PC-9 (cell line): ENCODE data around the gene DAPK2. TPM values are rescaled to one million over a fixed set of nuclear protein-coding genes. Genes with fewer than 3 reads are reported as not detected.

Source experiments
- BruUV-seq: library from RNA; stranded (reverse); fragments of 400-500 nt; replicated peaks from 2 replicates; lab custom pipeline; 2021; lab: Mats Ljungman, UMichigan
- CTCF ChIA-PET: fragments of 300-600 bp; sonication (Branson Sonifier 250); formaldehyde crosslinking; loops from one replicate; lab custom pipeline; 2022; ENCODE audit warnings: antibody characterized with exemption; lab: Charles Lee
- POLR2A ChIA-PET: fragments of 300-600 bp; sonication (Branson Sonifier 250); formaldehyde crosslinking; loops from one replicate; lab custom pipeline; 2022; ENCODE audit warnings: antibody characterized with exemption; ENCODE audit not compliant: unreplicated experiment; lab: Charles Lee
- DNase-seq, 2 experiments: peaks; one replicate each; pipeline versions ENCODE4 v3.0.0 to v3.0.0-alpha.2; 2015 to 2022; ENCODE audit warnings: mixed read lengths in 1 of 2
- H2AFZ ChIP-seq: fragments of 200-600 bp; sonication (generic); 2 replicates; pipeline ENCODE4 v1.8.1; 2017; ENCODE audit warnings: antibody characterized with exemption
- H3F3A ChIP-seq: fragments of 200-600 bp; sonication (generic); 2 replicates; pipeline ENCODE4 v1.8.1; 2017; ENCODE audit warnings: antibody characterized with exemption, mild to moderate bottlenecking, low read depth; ENCODE audit not compliant: insufficient read depth
- H3K27ac ChIP-seq: fragments of 200-600 bp; sonication (generic); 2 replicates; pipeline ENCODE4 v1.6.1; 2016; ENCODE audit warnings: mixed run types
- H3K27me3 ChIP-seq: fragments of 200-600 bp; sonication (generic); 2 replicates; pipeline ENCODE4 v1.6.1; 2016; ENCODE audit warnings: low read depth, mixed run types; ENCODE audit not compliant: insufficient read depth
- H3K36me3 ChIP-seq: fragments of 200-600 bp; sonication (generic); 2 replicates; pipeline ENCODE4 v1.6.1; 2016; ENCODE audit warnings: low read depth, mixed run types
- H3K4me1 ChIP-seq: fragments of 200-600 bp; sonication (generic); replicated peaks from 2 replicates; pipeline ENCODE4 v1.6.1; 2016; ENCODE audit warnings: mixed run types; ENCODE audit not compliant: insufficient read depth
- H3K4me2 ChIP-seq: fragments of 200-600 bp; sonication (generic); 2 replicates; pipeline ENCODE4 v1.6.1; 2017; ENCODE audit warnings: mixed run types
- H3K4me3 ChIP-seq: fragments of 200-600 bp; sonication (generic); 2 replicates; pipeline ENCODE4 v1.6.1; 2016; ENCODE audit warnings: mixed run types
- H3K79me2 ChIP-seq: fragments of 200-600 bp; sonication (generic); 2 replicates; pipeline ENCODE4 v1.6.1; 2017; ENCODE audit warnings: low read depth, mixed run types
- H3K9me2 ChIP-seq: fragments of 200-600 bp; sonication (generic); 2 replicates; pipeline ENCODE4 v1.8.1; 2017; ENCODE audit warnings: mild to moderate bottlenecking; ENCODE audit not compliant: insufficient read depth
- H3K9me3 ChIP-seq: fragments of 200-600 bp; sonication (generic); 2 replicates; pipeline ENCODE4 v1.8.1; 2016; ENCODE audit warnings: low read depth; ENCODE audit not compliant: insufficient read depth
- H4K20me1 ChIP-seq: fragments of 200-600 bp; sonication (generic); 2 replicates; pipeline ENCODE4 v1.8.1; 2017; ENCODE audit not compliant: insufficient read depth
- EZH2 ChIP-seq: fragments of 200-600 bp; sonication (generic); IDR thresholded peaks from 2 replicates; pipeline ENCODE4 v1.8.0; 2017; ENCODE audit warnings: antibody characterized with exemption, low read depth
- intact Hi-C: fragments of 100-400 bp; cut with micrococcal nuclease; formaldehyde crosslinking; loops from one replicate; pipeline ENCODE4 v1.10.0; 2022; ENCODE audit not compliant: unreplicated experiment
- total RNA-seq: library from RNA; stranded (reverse); gene quantifications from 2 replicates; pipeline ENCODE4 v1.2.3, GENCODE V29; 2021
- TF ChIP-seq, protein P1 (sequence below): fragments of 200-600 bp; sonication (generic); conservative IDR thresholded peaks from 2 replicates; pipeline ENCODE4 v1.6.1; 2017; ENCODE audit warnings: mixed run types, antibody characterized with exemption, mild to moderate bottlenecking, moderate library complexity

Gene DAPK2
- total RNA-seq, 1 experiment from 2014 or later, result 11.0 TPM

DNA sequence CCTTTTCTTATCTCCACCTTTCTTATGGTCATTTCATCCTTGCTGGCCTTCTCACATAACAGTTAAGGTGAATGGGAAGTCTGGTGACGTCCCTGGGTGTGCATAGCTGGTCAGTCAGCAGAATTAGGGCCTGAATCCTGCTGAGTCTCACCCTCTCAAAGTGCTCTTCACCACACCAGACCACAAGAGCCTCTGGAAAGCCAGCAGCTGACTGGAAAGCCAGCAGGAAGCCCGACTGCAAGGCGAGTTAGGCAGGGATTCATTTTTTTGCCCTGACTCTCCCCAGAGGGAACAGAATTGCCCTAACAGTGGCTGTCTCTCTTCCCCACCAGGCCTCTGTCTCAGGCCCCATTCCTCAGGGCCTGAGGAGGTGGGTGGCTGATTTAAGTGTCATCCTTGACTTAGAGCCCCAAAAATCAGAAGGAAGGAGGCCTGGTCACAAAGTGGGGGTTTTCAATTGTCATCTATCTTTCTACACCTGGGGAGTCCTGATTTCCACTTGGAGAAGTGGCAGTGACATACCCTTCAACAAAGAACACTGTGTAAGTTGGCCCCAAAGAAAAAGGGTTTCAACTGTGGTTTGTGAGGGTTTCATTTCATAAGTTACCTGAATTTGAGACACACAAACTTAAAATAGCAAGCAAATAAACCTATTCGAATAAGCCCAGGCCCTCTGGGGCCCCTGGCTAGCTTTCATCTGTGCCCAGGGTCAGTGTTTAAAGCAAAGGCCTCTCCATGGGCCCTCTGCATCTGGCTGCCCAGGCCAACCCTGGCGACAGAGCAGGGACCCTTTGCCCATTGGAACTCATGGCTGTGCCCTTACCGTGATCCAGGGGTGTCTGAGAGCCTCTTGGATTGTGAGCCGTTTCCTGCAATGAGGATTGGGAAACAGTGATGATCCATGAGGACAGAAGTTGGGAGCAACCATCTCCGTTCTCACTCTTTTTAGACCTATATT is 122.0 kb downstream of the DAPK2 start:
- TF ChIP-seq, protein P1, sequence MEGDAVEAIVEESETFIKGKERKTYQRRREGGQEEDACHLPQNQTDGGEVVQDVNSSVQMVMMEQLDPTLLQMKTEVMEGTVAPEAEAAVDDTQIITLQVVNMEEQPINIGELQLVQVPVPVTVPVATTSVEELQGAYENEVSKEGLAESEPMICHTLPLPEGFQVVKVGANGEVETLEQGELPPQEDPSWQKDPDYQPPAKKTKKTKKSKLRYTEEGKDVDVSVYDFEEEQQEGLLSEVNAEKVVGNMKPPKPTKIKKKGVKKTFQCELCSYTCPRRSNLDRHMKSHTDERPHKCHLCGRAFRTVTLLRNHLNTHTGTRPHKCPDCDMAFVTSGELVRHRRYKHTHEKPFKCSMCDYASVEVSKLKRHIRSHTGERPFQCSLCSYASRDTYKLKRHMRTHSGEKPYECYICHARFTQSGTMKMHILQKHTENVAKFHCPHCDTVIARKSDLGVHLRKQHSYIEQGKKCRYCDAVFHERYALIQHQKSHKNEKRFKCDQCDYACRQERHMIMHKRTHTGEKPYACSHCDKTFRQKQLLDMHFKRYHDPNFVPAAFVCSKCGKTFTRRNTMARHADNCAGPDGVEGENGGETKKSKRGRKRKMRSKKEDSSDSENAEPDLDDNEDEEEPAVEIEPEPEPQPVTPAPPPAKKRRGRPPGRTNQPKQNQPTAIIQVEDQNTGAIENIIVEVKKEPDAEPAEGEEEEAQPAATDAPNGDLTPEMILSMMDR, result no peak
- TF ChIP-seq EZH2, result no peak
- CTCF ChIA-PET, result no interaction called here
- DNase-seq, result no peak
- no peaks in the 10 kb centered on the region for H3K36me3 ChIP-seq
- no peaks in the 10 kb centered on the region for H3K9me3 ChIP-seq
- no peaks in the 10 kb centered on the region for H3F3A ChIP-seq
- H3K9me2 ChIP-seq, result no peaks in the 10 kb centered on the region
- no TSS peak for BruUV-seq
- no peaks in the 10 kb centered on the region for H3K27me3 ChIP-seq
- no peak overlapping the region for H2AFZ ChIP-seq
- H3K27ac ChIP-seq, result no peak overlapping the region
- H3K79me2 ChIP-seq, result no peaks in the 10 kb centered on the region
- intact Hi-C loops, result no loop called here
- no peaks in the 10 kb centered on the region for H4K20me1 ChIP-seq
- no peak overlapping the region for H3K4me2 ChIP-seq
- POLR2A ChIA-PET, result no interaction called here
- no peaks in the 10 kb centered on the region for H3K4me1 ChIP-seq
- H3K4me3 ChIP-seq, result no peak overlapping the region

DNA sequence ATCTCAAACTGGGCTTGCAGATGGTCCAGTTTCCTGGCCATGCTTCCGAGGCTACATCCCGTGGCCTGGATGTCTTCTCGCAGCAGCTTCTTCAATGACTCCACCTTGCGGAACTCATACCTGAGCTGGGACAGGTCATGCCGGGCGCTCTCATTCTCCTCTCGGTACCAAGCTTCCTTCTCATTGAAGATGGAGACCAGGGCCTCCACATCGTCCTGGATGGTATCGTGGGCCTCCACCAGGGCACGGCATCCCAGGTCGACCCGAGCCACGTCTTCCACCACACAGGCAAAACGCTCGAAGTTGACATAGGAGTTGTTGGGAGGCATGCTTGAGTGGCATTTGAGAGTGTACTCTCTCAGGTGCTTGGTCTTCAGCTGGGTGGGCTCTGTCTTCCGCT is 123.4 kb downstream of the DAPK2 start:
- no peaks in the 10 kb centered on the region for H3K36me3 ChIP-seq

DNA sequence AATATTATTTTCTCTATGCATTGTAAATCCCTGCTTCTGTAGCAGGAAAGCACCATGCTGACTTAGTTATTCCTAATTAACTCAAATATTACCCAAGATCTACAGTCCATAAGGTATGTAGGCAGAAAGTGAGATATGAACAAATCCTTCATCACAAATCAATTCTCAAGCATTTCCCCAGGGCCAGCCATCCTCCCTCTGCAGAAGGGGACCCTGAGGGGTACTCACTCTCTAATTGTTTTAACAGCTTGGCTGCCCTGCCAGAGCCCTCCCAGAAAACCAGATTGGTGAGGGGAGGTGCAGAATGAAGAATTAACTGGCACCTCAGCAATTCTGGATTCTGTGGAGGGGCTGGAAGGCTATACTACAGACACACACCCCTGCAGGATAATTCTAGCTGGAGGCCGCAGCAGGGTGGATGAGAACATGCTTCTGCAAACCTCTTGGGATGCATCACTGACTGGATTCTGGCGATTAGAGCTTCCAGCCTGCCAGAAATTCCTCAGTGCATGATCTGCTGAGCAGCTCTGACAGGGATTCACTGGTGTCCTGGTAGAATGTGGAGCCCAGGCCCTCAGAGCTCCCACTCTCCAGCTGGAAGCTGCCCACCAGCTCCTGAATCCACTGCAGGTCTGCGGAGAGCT is 123.9 kb downstream of the DAPK2 start:
- Histone ChIP-seq H3K27ac (no peak overlapping the region), H3F3A (no peaks in the 10 kb centered on the region), H3K4me3 (no peak overlapping the region), H2AFZ (no peak overlapping the region), H3K9me2 (no peaks in the 10 kb centered on the region), H3K79me2 (no peaks in the 10 kb centered on the region), H3K4me1 (no peaks in the 10 kb centered on the region), H3K4me2 (no peak overlapping the region), H3K27me3 (no peaks in the 10 kb centered on the region), H4K20me1 (no peaks in the 10 kb centered on the region), H3K9me3 (no peaks in the 10 kb centered on the region), H3K36me3 (no peaks in the 10 kb centered on the region)
- no peak for TF ChIP-seq EZH2
- intact Hi-C loops, result no loop called here
- ChIA-PET CTCF (no interaction called here), POLR2A (no interaction called here)
- no peak for DNase-seq
- BruUV-seq, result no TSS peak

More for the DNA sequence above, 123.4 kb downstream of the DAPK2 start:
- DNase-seq, result no peak
- Histone ChIP-seq H3K79me2 (no peaks in the 10 kb centered on the region), H3K9me3 (no peaks in the 10 kb centered on the region), H3K4me1 (no peaks in the 10 kb centered on the region), H3K4me2 (no peak overlapping the region), H3K9me2 (no peaks in the 10 kb centered on the region), H3K27me3 (no peaks in the 10 kb centered on the region), H2AFZ (no peak overlapping the region), H3K4me3 (no peak overlapping the region), H4K20me1 (no peaks in the 10 kb centered on the region), H3K27ac (no peak overlapping the region), H3F3A (no peaks in the 10 kb centered on the region)
- intact Hi-C loops, result no loop called here
- no peak for TF ChIP-seq EZH2
- TF ChIP-seq, protein P1, result no peak
- BruUV-seq, result no TSS peak
- CTCF ChIA-PET, result no interaction called here
- POLR2A ChIA-PET, result no interaction called here
